ENCODE results near the gene EPHA7. TPM values are rescaled to one million over a fixed set of nuclear protein-coding genes. Genes with fewer than 3 reads are reported as not detected.

The EPHA7 gene
- total RNA-seq, 1 donor from 2014 or later, result 65.6 TPM

- DNase-seq (ENCODE audit: low spot score in 2 of 2) (no peak), FAIRE-seq (no peak)
Measured at GRCh38 chr6:93394471-93394870, 24.9 kb downstream of the EPHA7 start.

- FAIRE-seq, result no peak
- DNase-seq (ENCODE audit: low spot score in 2 of 2), result no peak
Measured at GRCh38 chr6:93393554-93394074, 25.7 kb downstream of the EPHA7 start.

- FAIRE-seq, result peak; percentile 81
- DNase-seq (ENCODE audit: low spot score in 2 of 2), result no peak
Measured at GRCh38 chr6:93392797-93393196, 26.6 kb downstream of the EPHA7 start.

- no peak for DNase-seq (ENCODE audit: low spot score in 2 of 2)
- FAIRE-seq, result no peak
Measured at GRCh38 chr6:93391965-93392364, 27.4 kb downstream of the EPHA7 start.

GRCh38 chr6:93389192-93389591 lies 30.2 kb downstream of the EPHA7 start:
- no peak for DNase-seq (ENCODE audit: low spot score in 2 of 2)
- no peak for FAIRE-seq

- DNase-seq (ENCODE audit: low spot score in 2 of 2) (no peak), FAIRE-seq (no peak)
Measured at GRCh38 chr6:93388070-93388469, 31.3 kb downstream of the EPHA7 start.

- no peak for DNase-seq (ENCODE audit: low spot score in 2 of 2)
- no peak for FAIRE-seq
Measured at GRCh38 chr6:93376026-93376540, 43.3 kb downstream of the EPHA7 start.

- FAIRE-seq (no peak), DNase-seq (ENCODE audit: low spot score in 2 of 2) (no peak)
Measured at GRCh38 chr6:93373445-93373844, 45.9 kb downstream of the EPHA7 start.

GRCh38 chr6:93371756-93372155 lies 47.6 kb downstream of the EPHA7 start:
- DNase-seq (ENCODE audit: low spot score in 2 of 2) (no peak), FAIRE-seq (no peak)

GRCh38 chr6:93369586-93370134 lies 49.7 kb downstream of the EPHA7 start:
- DNase-seq (ENCODE audit: low spot score in 2 of 2) (no peak), FAIRE-seq (no peak)

- DNase-seq (ENCODE audit: low spot score in 2 of 2), result no peak
- FAIRE-seq, result no peak
Measured at GRCh38 chr6:93366506-93366905, 52.9 kb downstream of the EPHA7 start.

- DNase-seq (ENCODE audit: low spot score in 2 of 2) (no peak), FAIRE-seq (no peak)
Measured at GRCh38 chr6:93365445-93365844, 53.9 kb downstream of the EPHA7 start.

GRCh38 chr6:93358435-93358834 lies 60.9 kb downstream of the EPHA7 start:
- FAIRE-seq (peak; percentile 57), DNase-seq (ENCODE audit: low spot score in 2 of 2) (no peak)

GRCh38 chr6:93352604-93353003 lies 66.8 kb downstream of the EPHA7 start:
- DNase-seq (ENCODE audit: low spot score in 2 of 2), result no peak
- FAIRE-seq, result no peak

GRCh38 chr6:93351222-93351621 lies 68.1 kb downstream of the EPHA7 start:
- DNase-seq (ENCODE audit: low spot score in 2 of 2) (no peak), FAIRE-seq (no peak)

- no peak for DNase-seq (ENCODE audit: low spot score in 2 of 2)
- FAIRE-seq, result no peak
Measured at GRCh38 chr6:93350774-93351173, 68.6 kb downstream of the EPHA7 start.

- no peak for FAIRE-seq
Measured at GRCh38 chr6:93344333-93344835, 75.0 kb downstream of the EPHA7 start.

GRCh38 chr6:93343476-93343875 lies 75.9 kb downstream of the EPHA7 start:
- FAIRE-seq, result no peak
- DNase-seq (ENCODE audit: low spot score in 2 of 2), result no peak

More at GRCh38 chr6:93344333-93344835, 75.0 kb downstream of the EPHA7 start:
- DNase-seq (ENCODE audit: low spot score in 2 of 2), result no peak

GRCh38 chr6:93341900-93342613 lies 77.3 kb downstream of the EPHA7 start:
- DNase-seq (ENCODE audit: low spot score in 2 of 2) (no peak), FAIRE-seq (no peak)

GRCh38 chr6:93337772-93338394 lies 81.5 kb downstream of the EPHA7 start:
- no peak for FAIRE-seq

GRCh38 chr6:93337014-93337413 lies 82.3 kb downstream of the EPHA7 start:
- DNase-seq (ENCODE audit: low spot score in 2 of 2) (no peak), FAIRE-seq (no peak)

More at GRCh38 chr6:93337772-93338394, 81.5 kb downstream of the EPHA7 start:
- DNase-seq (ENCODE audit: low spot score in 2 of 2), result no peak

All from frontal cortex (tissue), 4 donors.